ENCODE results near the gene JCHAIN.

The JCHAIN gene

GRCh38 chr4:70711599-70711998, 45.3 kb upstream of the JCHAIN start:
- Histone ChIP-seq H3K4me1 (ENCODE audit: insufficient read depth, low read length, severe bottlenecking) (peaks cover 95% of the 10 kb centered on the region), H3K4me2 (ENCODE audit: low read length) (peak overlapping the region; percentile 64), H3K4me3 (ENCODE audit: low read depth, low read length, poor library complexity, severe bottlenecking) (peak overlapping the region; percentile 20), H3F3A (ENCODE audit: insufficient read depth, low read length) (no peaks in the 10 kb centered on the region), H3K79me2 (ENCODE audit: insufficient read depth, low read length) (peaks cover 82% of the 10 kb centered on the region), H3K9me2 (ENCODE audit: low read depth, low read length) (no peaks in the 10 kb centered on the region), H3K36me3 (ENCODE audit: insufficient read depth, low read length) (no peaks in the 10 kb centered on the region), H3K27me3 (ENCODE audit: insufficient read depth, low read length) (no peaks in the 10 kb centered on the region), H3K9me3 (ENCODE audit: low read length) (no peaks in the 10 kb centered on the region), H3K27ac (ENCODE audit: low read depth, low read length, poor library complexity, severe bottlenecking) (peak overlapping the region; percentile 80), H3K9ac (ENCODE audit: low read length) (peak overlapping the region; percentile 28; the same call in 1 of the 2 replicates), H4K20me1 (ENCODE audit: insufficient read depth, low read length) (no peaks in the 10 kb centered on the region), H2AFZ (ENCODE audit: low read length) (no peak overlapping the region)
- TF ChIP-seq CTCF (IDR thresholded peaks at IDR 0.05; ENCODE audit: low read length) = no peak
- no peak for TF ChIP-seq EZH2 (IDR thresholded peaks at IDR 0.05; ENCODE audit: borderline replicate concordance, low read length)

GRCh38 chr4:70709611-70710205, 43.4 kb upstream of the JCHAIN start:
- Histone ChIP-seq H2AFZ (ENCODE audit: low read length) (no peak overlapping the region), H3K4me3 (ENCODE audit: low read depth, low read length, poor library complexity, severe bottlenecking) (peak overlapping the region; percentile 42), H3K9me2 (ENCODE audit: low read depth, low read length) (no peaks in the 10 kb centered on the region), H3K9ac (ENCODE audit: low read length) (peak overlapping the region; percentile 25; the same call in 1 of the 2 replicates), H3K27me3 (ENCODE audit: insufficient read depth, low read length) (no peaks in the 10 kb centered on the region), H3K4me1 (ENCODE audit: insufficient read depth, low read length, severe bottlenecking) (peaks cover 80% of the 10 kb centered on the region), H3K36me3 (ENCODE audit: insufficient read depth, low read length) (no peaks in the 10 kb centered on the region), H3K27ac (ENCODE audit: low read depth, low read length, poor library complexity, severe bottlenecking) (peak overlapping the region; percentile 74), H4K20me1 (ENCODE audit: insufficient read depth, low read length) (no peaks in the 10 kb centered on the region), H3K79me2 (ENCODE audit: insufficient read depth, low read length) (peaks cover 82% of the 10 kb centered on the region), H3K9me3 (ENCODE audit: low read length) (no peaks in the 10 kb centered on the region), H3K4me2 (ENCODE audit: low read length) (peak overlapping the region; percentile 71), H3F3A (ENCODE audit: insufficient read depth, low read length) (no peaks in the 10 kb centered on the region)
- no peak for TF ChIP-seq CTCF (IDR thresholded peaks at IDR 0.05; ENCODE audit: low read length)
- TF ChIP-seq EZH2 (IDR thresholded peaks at IDR 0.05; ENCODE audit: borderline replicate concordance, low read length) = no peak

GRCh38 chr4:70706516-70706915, 40.2 kb upstream of the JCHAIN start:
- H3K4me1 ChIP-seq (ENCODE audit: insufficient read depth, low read length, severe bottlenecking) = peaks cover 74% of the 10 kb centered on the region
- no peaks in the 10 kb centered on the region for H3K9me2 ChIP-seq (ENCODE audit: low read depth, low read length)
- H4K20me1 ChIP-seq (ENCODE audit: insufficient read depth, low read length) = no peaks in the 10 kb centered on the region
- no peaks in the 10 kb centered on the region for H3F3A ChIP-seq (ENCODE audit: insufficient read depth, low read length)
- H3K9ac ChIP-seq (ENCODE audit: low read length) = peak overlapping the region; percentile 76
- H3K4me2 ChIP-seq (ENCODE audit: low read length) = peak overlapping the region; percentile 89
- H2AFZ ChIP-seq (ENCODE audit: low read length) = no peak overlapping the region
- H3K79me2 ChIP-seq (ENCODE audit: insufficient read depth, low read length) = peaks cover 53% of the 10 kb centered on the region
- H3K36me3 ChIP-seq (ENCODE audit: insufficient read depth, low read length) = no peaks in the 10 kb centered on the region
- TF ChIP-seq CTCF (IDR thresholded peaks at IDR 0.05; ENCODE audit: low read length) = no peak
- no peaks in the 10 kb centered on the region for H3K9me3 ChIP-seq (ENCODE audit: low read length)
- H3K27me3 ChIP-seq (ENCODE audit: insufficient read depth, low read length) = no peaks in the 10 kb centered on the region
- H3K4me3 ChIP-seq (ENCODE audit: low read depth, low read length, poor library complexity, severe bottlenecking) = peak overlapping the region; percentile 73
- H3K27ac ChIP-seq (ENCODE audit: low read depth, low read length, poor library complexity, severe bottlenecking) = peak overlapping the region; percentile 96

Data from OCI-LY1 (cell line).